GM18507 (cell line): Measurements from ENCODE around the gene GLMN.

Source experiments
- DNase-seq: peaks from one replicate; pipeline ENCODE4 v3.0.0; 2011; ENCODE audit warnings: low read depth; ENCODE audit not compliant: insufficient read length; ENCODE audit errors: extremely low spot score
- FAIRE-seq: peaks from 2 replicates; lab custom pipeline; 2011; peaks lifted over from hg19 to GRCh38; lab: Jason Lieb, UNC

The GLMN gene, protein sequence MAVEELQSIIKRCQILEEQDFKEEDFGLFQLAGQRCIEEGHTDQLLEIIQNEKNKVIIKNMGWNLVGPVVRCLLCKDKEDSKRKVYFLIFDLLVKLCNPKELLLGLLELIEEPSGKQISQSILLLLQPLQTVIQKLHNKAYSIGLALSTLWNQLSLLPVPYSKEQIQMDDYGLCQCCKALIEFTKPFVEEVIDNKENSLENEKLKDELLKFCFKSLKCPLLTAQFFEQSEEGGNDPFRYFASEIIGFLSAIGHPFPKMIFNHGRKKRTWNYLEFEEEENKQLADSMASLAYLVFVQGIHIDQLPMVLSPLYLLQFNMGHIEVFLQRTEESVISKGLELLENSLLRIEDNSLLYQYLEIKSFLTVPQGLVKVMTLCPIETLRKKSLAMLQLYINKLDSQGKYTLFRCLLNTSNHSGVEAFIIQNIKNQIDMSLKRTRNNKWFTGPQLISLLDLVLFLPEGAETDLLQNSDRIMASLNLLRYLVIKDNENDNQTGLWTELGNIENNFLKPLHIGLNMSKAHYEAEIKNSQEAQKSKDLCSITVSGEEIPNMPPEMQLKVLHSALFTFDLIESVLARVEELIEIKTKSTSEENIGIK

DNA sequence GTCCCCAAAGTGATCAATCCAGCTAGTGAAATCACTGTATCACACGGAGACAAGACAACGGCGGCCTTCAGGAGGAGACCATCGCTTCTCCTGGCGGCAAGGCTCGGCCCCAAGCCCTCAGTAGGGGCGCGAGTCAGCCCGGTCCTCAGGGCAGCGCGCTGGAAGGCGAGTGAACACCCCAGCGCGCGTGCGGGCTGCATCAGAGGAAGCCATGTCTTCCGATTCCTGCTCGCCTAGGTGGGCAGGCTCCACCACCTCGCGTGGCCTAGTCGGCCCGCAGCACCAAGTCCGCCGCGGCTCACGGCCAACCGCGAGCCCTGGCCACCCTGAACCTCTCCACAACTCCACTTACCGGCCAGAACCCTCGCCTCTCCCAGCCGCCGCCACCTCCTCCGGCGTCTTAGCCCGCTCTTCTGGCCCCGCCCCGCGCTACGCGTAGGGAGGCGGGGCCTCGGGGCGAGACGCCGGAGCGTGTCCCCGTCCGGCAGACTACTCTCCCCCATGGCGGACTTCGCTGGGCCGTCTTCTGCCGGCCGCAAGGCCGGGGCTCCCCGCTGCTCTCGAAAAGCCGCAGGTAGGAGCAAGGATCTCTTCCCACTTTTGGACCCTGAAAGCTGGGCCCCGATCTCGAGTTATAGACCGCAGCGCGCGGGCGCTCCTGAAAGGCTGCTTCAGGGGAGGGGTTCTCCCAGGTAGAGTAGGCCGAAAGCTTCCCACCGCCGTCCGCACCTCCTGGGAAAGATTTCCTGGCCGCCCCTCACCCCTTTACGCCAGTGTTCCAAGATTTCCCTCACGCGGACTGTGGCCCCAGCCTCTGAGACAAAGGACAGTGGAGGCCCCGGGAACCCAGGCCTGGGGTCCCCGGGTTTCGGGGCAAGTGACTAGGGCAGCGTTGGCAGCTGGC, at the start of gene GLMN, which contains the start of gene RPAP2:
GLMN (minus strand) TSS at position 415 of the 904 bp plus-strand sequence. CDS start 988 bp downstream, outside the sequence.
RPAP2 (plus strand) TSS at position 487 of the 904 bp plus-strand sequence; CDS start at position 502, 15 bp downstream.
- FAIRE-seq (peak; percentile 81), DNase-seq (peak; percentile 75)

DNA sequence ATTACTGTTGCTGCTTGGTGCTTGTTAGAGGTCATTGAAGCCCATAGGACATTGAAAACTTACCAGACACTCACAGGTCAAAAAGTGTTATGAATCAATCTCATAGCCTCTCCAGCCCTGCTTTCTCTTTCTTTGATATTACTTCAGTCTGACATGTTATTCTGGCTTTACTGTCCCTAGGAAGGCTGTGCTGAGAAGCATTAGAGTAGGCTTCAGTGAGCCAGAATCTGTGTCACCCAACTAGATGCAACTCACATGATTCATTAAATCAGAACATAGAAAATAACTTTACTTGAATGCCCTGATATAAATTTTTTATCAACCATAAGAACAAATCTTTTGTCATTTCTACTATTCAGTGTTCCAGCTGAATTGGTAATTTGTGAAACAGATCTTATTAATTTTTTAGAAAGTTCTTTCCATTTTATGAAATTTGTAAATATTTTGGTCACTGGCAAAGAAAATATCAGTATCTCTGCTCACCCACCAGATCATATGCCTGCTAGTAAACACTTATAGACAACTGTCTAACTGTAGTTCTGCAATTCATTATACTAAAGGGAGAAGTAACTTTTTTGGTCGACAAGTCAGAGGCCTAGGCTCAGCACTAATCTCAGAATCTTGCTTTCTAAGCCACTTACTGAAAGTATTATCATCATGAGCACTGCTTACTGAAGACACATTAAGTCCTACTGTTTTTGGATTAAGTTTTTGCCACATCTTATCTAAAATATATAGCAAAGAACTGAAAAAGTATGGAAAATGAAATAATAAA, 48.3 kb upstream of the GLMN start:
- FAIRE-seq (no peak), DNase-seq (no peak)

DNA sequence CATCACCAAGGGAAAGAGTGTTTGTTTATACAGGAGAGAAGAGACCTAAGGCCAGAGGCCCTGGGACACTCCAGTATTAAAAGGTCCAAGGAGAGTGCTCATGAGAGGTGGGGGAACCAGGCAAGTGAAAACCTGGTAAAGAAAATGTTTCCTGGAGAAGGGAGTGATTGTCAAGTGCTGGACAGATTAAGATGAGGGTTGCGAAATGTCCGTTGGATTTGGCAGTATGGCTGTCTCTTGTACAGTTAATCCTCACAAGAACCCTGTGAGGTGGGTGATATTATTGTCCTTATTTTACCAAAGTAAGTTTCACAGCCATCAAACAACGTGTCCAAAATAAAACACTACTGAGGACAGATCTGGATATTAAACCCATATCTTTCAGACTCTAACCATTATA, 44.3 kb upstream of the GLMN start:
- FAIRE-seq (no peak), DNase-seq (no peak)

DNA sequence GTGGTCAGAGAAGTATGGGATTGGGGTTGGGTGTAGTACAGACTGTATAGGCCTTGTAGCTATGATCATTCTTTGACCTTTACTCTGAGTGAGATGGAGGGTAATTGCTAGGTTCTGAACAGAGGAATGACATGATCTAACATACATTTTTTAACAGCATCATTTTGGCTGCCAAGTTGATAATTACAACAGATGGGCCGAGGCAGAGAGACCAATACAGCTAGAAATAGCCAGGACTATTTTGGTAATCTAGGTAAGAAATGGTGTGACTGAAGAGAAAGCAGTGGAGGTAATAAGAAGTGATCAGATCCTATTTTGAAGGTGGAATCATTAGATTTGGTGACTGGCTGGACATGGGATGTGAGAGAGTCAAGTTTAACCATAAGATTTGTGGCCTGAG, 43.6 kb upstream of the GLMN start:
- DNase-seq (no peak), FAIRE-seq (no peak)

DNA sequence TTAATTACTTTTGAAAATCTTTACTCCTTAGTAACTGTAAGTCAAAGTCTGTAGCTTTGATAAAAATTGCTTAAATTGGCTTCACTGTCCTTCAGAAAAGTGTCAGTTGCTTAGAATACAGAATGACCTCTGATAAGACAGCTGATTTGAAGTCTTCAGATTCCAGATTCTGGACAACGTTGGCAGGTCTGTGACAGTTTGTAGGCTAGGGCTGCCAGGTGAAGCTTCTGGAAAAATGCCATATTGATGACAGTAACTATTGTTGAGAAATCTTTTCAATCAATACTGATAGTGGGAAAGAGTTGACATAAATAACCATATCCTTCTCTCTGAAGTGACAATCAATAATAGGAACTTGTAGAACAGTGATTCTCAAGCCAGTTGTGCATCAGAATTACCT, 41.4 kb upstream of the GLMN start:
- no peak for FAIRE-seq
- no peak for DNase-seq

DNA sequence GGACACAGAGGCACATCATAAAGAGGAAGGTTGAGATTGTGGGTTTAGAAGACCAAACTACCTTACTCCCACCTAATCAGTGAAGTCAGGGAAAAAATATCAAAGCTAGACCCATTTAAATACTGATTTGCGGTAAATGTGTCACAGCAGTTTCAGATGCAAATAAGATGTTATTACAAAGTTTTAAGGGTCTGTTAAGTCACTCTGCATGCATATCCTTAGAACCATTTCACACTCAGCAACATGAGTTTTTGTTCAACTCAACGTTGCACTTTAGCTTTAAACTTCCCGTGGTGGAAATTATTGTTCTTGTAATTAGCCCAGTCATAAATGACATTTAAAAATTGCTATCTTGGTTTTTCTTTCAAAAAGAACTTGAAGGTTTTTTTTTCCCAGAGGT, 34.9 kb upstream of the GLMN start:
- no peak for DNase-seq
- no peak for FAIRE-seq

DNA sequence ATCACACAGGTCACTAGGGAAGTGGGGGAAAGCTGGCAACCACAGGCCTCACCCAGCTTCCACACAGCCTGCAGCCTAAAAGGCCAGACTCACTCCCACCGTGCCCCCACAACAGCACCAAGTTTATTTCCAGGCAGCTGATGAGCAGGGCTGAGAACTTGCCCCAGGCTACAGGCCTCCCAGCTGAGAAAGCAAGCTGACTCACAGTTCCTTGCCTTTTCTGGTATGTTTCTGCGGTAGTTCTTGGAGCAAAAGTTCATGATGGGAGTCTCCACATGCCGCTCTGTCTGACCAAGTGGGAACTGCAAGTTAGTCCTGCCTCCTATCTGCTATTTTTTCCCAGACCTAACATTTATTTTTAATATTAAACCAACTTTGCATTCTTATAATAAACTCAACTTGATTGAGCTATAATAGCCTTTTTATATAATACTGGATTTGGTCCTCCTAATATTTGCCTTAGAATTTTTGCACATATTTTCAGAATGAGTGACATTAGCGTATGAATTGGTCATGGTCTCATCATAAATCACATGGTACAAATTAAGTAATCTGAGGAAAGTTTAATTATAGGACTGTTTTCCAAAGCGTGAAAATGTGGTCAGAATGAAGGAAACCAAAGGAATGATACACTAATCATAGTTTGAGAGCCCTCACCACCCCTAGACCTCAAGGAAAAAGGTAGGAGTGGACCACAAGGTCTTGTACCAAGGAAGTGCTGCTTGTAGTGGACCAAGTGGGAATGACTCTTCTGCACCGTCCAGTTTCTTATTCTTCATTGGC, 30.8 kb upstream of the GLMN start:
- FAIRE-seq (no peak), DNase-seq (no peak)

DNA sequence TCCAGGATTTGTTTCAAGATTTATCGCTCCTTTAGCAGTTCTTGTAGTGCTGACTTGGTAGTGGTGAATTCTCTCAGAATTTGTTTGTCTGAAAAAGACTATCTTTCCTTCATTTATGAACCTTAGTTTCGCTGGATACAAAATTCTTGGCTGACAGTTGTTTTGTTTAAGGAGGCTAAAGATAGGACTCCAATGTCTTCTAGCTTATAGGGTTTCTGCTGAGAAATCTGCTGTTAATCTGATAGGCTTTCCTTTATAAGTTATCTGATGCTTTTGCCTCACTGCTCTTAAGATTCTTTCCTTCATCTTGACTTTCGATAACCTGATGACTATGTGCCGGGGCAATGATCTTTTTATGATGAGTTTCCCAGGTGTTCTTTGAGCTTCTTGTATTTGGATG, 29.0 kb upstream of the GLMN start:
- DNase-seq (no peak), FAIRE-seq (no peak)

DNA sequence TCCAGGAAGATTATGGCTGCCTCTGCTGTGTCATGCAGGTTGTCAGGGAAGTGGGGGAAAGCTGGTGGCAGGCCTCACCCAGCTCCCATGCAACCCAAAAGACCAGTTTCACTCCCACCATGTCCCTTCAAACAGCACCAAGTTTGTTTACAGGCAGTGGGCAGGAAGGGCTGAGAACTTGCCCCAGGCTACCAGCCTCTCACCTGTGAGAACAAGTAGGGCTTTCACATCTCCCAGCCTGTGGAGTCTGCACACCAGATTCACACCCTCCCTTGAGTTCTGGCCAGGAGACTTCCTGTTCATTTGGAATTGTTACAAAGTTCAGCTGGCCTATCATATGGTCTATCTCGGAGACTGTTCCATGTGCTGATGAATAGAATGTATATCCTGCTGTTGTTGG, 27.9 kb upstream of the GLMN start:
- DNase-seq (no peak), FAIRE-seq (no peak)

DNA sequence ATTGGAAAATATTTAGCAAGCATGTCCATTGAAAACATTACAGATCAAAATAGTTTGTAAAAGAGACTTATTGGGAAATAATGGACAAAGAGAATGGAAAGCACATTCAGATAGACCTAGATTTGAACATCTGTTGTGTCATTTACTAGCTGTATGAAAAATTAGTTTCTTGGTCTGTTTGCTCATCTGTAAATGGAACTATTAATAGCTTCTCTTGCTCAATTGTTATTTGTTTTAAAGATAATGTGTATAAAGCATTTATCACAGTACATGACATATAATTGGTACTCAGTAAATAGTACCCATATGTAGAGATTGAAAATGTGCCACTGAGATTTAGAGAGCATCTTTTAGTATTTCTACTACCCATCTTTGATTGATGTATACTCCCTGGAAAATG, 26.0 kb upstream of the GLMN start:
- FAIRE-seq: no peak
- DNase-seq: no peak

DNA sequence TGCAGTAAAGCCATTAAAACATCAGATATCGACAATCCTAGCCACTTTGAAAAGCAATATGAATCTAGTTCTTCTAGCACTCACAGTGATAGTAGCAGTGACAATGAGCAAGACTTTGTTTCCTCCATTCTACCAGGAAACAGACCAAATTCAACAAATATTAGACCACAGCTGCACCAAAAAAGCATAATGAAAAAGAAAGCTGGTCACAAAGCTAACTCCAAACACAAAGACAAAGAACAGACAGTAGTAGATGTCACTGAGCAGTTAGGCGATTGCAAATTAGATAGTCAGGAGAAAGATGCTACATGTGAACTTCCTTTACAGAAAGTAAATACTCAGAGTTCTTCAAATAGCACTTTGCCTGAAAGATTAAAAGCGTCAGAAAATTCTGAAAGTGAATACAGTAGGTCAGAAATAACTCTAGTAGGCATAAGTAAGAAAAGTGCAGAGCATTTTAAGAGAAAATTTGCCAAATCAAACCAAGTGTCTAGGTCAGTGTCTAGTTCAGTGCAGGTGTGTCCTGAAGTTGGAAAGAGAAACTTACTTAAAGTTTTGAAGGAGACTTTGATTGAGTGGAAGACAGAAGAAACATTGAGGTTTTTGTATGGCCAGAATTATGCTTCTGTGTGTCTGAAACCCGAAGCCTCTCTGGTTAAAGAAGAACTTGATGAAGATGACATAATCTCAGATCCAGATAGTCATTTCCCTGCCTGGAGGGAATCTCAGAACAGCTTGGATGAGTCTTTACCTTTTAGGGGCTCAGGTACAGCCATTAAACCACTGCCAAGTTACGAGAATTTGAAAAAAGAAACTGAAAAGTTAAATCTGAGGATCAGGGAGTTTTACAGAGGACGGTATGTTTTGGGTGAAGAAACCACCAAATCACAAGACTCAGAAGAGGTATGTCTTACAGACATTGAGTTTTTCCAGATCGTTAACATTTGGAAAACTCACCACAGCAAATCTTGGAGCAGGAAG, 25.0 kb upstream of the GLMN start:
- FAIRE-seq: no peak

DNA sequence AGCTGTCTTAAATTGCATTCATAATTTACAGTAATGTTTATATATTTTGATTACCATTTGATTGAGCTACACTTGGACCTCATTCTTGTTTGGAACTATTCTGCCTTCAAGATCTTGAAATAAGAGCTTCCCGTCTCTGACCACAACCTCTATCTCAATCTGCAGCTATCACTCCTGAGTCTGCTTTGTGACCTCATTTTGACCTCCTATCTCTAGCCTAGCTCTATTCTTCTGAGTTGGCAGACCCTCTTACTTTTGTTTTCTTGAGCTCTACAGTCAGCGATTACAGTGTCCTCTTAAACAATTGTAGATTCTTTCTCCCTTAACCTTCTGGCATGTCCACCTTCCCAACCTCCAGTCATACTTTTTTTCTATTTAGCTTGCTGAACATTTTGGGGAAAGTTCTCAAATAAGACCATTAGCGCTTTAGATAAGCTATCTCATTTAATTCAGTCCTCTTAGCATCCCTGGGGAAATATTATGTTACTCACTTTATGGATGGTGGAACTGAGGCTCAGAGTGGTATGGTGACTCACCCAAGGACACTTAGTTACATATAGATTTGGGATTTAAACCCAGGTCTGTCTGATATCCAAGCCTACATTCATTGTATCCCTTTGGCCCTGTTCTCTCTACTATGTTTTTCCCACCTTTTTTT, 19.2 kb upstream of the GLMN start:
- FAIRE-seq: no peak
- no peak for DNase-seq

More for the DNA sequence above, 25.0 kb upstream of the GLMN start:
- DNase-seq: no peak

DNA sequence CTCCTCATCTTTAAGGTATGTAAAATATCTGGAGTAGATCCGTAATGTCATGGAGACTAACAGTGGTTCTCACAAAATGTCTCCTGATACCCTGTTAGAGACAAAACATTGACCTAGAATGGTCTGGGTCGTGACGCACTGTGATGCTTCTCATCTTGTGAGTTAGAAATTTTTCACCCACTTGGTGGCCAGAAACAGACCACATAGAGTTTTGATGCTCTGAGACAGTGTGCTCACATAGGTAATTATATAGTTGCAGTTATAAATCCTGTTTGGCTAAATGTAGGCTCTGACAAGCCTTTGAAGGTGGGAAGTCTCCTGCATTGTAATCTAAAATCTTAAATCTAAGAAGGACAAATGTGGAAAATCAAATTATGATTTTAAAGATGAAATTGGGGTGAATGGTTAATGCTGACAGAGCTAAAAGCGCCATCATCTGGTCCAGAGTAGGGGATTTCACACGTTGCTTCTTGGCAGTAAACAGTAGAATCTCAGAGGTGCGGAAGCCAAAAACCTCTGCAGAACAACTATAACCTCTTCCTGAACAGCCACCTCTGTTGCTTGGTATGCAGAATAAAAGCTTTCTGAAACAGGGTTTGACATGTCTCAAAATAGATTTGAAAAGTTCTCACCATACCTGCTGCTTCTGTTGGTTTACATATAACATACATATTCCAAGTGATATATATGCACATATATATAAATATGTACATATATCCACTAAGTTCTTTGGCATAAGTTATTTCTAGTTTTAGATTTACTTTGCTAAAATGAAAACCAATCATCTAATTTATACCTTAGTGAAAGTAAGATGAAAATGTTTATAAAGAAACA, 17.2 kb upstream of the GLMN start:
- FAIRE-seq (no peak), DNase-seq (no peak)

DNA sequence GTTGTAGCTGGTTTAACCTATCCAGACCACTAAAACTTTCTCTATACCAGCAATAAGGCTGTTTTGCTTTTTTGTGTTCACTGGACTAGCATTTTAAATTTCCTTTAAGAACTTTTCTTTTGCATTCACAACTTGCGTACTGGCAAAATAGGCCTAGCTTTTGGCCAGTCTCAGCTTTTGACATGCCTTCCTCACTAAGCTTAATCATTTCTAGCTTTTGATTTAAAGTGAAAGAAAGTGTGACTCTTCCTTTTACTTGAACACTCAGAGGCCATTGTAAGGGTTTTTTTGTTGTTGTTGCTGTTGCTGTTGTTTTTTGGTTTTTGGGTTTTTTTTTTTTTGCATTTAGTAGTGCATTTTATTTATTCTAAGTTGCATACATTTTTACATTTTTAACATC, 15.2 kb upstream of the GLMN start:
- FAIRE-seq (no peak), DNase-seq (no peak)

DNA sequence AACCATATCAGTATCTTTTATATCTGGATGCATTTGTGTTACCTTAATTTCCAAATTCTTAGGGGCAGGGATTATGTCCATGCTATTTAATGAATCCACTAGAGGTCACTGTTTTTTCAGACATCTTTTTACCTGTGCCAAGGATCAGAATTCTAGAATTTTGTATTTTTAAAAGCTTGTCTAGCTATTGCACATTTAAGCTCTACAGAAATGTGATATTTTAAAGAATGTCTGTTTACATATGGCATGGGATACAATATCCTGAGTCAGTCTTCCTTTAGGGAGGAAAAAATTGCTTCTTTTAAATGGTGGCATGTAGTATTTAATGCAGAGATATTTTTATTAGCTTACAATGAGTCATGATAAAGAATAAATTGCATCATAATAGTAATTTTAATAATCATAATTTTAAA, 11.4 kb upstream of the GLMN start:
- FAIRE-seq: peak; percentile 66
- no peak for DNase-seq

DNA sequence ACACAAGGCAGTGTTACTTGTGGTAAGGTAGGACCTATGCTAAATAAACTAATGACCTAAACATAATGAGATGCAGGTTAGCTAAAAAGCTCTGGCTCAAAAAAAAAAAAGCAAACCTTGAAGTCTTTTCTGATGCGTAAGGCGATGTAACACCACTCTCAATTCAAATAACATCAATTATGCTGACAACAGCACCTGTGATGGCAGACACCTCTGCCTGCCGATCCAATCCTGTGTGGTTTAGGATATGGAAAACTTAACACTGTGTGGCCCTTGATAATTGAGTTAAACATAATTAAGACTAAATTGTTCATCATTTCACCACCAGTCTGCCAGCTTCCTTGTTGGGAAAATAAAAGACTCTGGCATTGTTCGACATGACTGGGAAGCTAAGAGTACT, 9.2 kb upstream of the GLMN start:
- no peak for FAIRE-seq
- DNase-seq: no peak
